ENCODE results near the gene AMBP. TPM values are rescaled to one million over a fixed set of nuclear protein-coding genes. Genes with fewer than 3 reads are reported as not detected.

The AMBP gene
- total RNA-seq, 1 donor, result 0.27 TPM

- TF ChIP-seq CTCF (IDR thresholded peaks at IDR 0.05; ENCODE audit: insufficient read depth, low read length), result no peak
Observed at GRCh38 chr9:114091711-114092110, 13.6 kb upstream of the AMBP start.

GRCh38 chr9:114090798-114091197, 12.7 kb upstream of the AMBP start:
- H3K4me3 ChIP-seq (ENCODE audit: low read depth, low read length), result no peak overlapping the region
- TF ChIP-seq CTCF (IDR thresholded peaks at IDR 0.05; ENCODE audit: insufficient read depth, low read length), result no peak
- no peak for DNase-seq (ENCODE audit: low read depth)

More at GRCh38 chr9:114091711-114092110, 13.6 kb upstream of the AMBP start:
- H3K4me3 ChIP-seq (ENCODE audit: low read depth, low read length), result no peak overlapping the region
- DNase-seq (ENCODE audit: low read depth), result no peak

- no peak for TF ChIP-seq CTCF (IDR thresholded peaks at IDR 0.05; ENCODE audit: insufficient read depth, low read length)
- no peak overlapping the region for H3K4me3 ChIP-seq (ENCODE audit: low read depth, low read length)
- no peak for DNase-seq (ENCODE audit: low read depth)
Observed at GRCh38 chr9:114089206-114089840, 11.2 kb upstream of the AMBP start.

GRCh38 chr9:114088571-114089170, 10.6 kb upstream of the AMBP start:
- DNase-seq (ENCODE audit: low read depth), result no peak
- H3K4me3 ChIP-seq (ENCODE audit: low read depth, low read length), result no peak overlapping the region
- TF ChIP-seq CTCF (IDR thresholded peaks at IDR 0.05; ENCODE audit: insufficient read depth, low read length), result no peak

GRCh38 chr9:114087721-114088120, 9.6 kb upstream of the AMBP start:
- TF ChIP-seq CTCF (IDR thresholded peaks at IDR 0.05; ENCODE audit: insufficient read depth, low read length), result no peak

GRCh38 chr9:114086607-114087006, 8.5 kb upstream of the AMBP start:
- DNase-seq (ENCODE audit: low read depth), result no peak
- no peak for TF ChIP-seq CTCF (IDR thresholded peaks at IDR 0.05; ENCODE audit: insufficient read depth, low read length)

More at GRCh38 chr9:114087721-114088120, 9.6 kb upstream of the AMBP start:
- H3K4me3 ChIP-seq (ENCODE audit: low read depth, low read length), result no peak overlapping the region
- DNase-seq (ENCODE audit: low read depth), result no peak

More at GRCh38 chr9:114086607-114087006, 8.5 kb upstream of the AMBP start:
- no peak overlapping the region for H3K4me3 ChIP-seq (ENCODE audit: low read depth, low read length)
